ENCODE measurements around the gene SH2D6.
A peak's percentile ranks its signal among the peaks of the same experiment; 100 is the strongest.
"Not testable (repeated sequence)": the region's sequence is repeated elsewhere in the genome, so short reads cannot be mapped to it uniquely, and the experiment has no call there.

SH2D6 gene

DNA sequence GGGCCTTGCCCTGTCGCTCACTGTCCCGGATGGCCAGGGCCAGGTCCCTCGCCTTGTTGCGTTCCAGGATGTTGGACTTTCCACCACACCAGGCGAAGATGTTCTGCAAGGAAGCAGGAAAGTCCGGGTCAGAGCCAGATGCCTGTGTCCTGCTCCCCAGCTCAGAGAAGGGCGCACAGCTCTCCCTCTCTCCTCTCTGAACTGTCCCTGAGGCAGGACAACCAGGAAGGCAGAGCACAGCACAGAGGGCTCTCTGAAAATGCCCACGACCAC lies 19.4 kb upstream of the SH2D6 start:
- no peak for DNase-seq

DNA sequence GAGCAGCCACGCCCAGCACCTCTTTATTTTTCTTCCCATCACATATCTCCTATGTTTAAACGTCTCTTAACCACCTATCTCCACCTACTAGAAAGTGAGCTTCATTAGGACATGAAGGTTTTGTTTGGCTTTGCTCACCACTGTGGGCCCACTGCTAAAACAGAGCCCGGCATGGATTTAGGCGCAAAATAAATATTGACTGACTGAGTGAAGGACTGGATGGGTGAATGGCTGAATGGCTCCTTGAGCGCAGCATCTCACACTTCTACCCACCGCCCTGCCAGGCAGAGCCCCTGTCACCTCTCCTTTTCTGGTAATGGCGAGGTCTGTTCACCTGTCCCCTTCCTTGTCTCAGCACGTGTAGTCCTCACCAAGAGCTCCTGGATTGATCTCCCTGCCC lies 18.5 kb upstream of the SH2D6 start:
- no peak for DNase-seq

DNA sequence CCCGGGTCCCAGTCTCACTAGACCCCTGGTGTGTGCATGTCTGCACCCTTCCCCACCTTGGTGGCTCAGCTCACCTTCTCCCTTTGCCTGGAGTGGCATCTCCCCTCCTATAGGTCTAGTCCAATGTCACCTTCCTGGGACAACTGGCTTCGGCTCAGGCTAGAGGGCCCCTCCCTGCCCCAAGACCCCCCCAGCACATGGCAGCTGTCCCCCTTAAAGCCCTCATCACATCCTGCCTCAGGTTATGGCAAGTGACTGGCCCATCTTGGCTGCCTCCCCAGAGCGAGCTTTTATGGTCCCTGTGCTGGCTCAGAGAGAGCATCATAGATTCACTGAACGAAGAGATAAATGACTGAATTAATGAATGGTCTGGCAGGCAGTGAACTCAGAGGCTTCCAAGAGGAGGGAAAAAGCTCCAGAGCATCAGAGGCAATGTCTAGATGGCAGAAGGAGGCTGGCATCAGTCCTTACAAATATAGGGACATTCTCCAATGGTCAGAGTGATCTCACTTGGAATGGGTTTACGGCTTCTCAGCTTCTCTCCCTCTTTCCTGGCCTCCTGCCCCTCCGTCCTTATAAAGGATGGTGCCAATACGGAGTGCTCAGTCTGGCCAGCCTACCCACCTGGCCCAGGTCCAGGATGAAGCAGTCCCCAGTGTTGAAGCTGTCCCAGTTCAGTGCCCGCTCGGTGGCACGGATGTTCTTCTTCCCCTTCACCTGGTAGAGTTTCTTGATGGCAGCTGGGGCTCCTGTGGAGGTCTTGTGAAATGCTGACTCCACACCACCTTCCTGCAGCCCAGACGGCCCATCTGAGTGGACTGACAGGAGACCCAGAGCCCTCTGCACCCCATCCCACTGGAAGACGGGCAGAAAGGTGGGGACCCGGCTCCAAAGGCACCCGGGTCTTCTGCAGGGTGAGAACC lies 17.7 kb upstream of the SH2D6 start:
- no peak for DNase-seq

DNA sequence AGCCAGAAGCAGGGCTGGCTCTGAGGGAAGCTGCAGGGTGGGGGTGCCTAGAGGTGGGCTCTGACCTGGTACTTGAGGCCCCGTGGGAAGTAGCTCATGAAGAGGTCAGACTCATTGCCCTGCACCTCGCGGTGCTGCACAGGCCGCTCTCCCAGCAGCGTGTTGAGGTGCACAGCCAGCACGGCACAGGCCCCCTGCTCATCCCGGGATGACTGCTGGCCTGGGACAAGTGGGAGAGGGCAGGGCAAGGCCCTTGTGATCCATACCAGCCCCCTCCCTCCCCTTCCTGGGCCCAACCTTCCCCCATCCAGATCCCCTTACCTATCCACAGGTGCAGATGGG lies 17.1 kb upstream of the SH2D6 start:
- no peak for DNase-seq

DNA sequence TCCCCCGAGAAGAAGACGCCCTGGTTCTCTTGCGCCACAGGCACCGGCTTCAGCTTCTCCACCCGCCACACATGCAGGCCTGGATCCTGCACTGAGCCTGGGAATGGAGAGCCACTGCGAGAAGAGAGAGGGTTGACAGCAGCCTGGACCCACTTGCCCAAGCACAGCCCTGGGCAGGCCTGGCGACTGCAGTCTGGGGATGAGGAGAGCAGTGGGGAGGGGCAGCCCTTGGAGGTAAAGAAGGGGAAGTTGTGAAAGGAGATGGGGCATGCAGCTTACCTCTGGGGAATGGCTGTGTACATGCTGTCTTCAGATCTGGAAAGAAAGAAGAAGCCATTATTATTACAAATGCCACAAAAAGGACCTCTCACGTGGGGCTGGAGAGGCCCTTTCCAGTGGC lies 16.7 kb upstream of the SH2D6 start:
- DNase-seq = no peak

DNA sequence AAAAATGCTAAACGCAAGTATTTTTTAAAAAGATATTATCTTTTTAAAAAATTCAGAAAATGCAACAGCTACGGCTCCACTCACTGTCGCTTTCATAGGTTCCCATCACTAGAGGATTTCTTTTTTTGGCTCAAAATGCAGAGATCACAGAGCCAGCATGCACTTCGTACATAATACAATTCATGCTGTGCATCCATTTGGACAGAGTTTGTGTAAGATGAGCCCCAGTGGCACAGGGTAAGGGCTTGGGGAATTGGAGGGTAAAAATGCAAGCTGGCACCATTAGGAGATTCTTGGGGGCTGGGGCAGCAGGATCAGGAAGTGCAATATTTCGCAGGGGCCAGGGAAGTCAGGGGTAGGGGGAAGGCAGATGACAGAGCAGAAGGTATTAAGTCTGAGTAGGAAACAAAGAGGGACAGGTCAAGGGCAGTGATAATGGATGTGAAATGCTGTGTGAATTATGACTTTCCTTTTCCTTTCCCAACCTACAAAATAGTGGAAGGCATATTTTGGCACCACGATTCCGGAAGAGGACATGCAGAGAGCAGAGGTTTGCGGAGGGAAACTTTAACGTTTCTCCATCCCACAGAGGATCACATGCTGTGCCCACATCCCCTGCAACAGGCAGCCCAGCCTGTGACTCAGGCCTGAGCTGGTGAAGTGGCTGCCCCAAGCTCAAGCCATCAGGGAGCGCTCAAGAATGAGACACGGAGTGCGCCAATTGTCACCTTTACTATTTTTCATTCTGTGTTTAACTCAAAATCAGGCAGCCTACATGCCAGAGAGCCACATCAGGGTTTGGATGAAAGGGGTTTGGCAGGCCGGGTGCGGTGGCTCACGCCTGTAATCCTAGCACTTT lies 13.1 kb upstream of the SH2D6 start:
- peak; percentile 68 for DNase-seq

DNA sequence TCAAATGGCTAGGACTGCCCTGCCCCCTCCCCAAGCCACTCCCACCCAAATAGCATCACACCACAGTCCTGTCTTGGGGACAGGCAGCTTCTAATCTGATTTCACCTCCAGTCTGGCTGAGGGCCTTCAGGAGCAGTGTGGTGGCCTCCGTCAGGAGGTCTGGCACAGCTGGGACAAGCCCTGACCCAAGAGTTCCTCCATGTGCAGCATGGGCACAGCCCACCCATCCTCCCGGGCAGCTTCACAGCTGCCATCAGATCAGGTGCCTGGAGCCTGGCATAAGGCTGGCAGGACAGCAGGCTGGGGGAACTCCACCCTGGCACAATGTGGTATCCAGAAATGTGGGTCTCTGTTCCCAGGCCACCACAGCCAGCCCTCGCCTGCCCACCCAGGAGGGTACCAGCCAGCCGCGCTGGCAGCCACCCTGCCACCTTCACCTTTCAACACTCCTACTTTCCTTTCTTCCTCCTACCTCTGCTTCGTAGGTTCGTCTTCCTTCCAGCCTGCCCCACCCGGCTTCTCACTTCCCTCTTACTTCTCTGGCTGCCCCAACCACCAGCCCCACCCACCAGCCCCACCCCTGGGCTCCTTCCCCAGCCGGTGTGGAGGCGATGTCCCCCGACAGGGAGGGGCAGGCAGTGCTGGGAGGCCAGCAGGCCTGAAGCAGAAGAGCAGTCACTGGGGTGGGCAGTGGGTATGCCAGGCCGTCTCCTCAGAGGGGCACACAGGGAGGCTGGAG lies 8.5 kb upstream of the SH2D6 start, which contains the start of gene CAPG:
Gene CAPG (minus strand): TSS at position 522 of the 739 bp plus-strand sequence. CDS start 8,221 bp downstream, outside the sequence.
- DNase-seq = peak; percentile 52

DNA sequence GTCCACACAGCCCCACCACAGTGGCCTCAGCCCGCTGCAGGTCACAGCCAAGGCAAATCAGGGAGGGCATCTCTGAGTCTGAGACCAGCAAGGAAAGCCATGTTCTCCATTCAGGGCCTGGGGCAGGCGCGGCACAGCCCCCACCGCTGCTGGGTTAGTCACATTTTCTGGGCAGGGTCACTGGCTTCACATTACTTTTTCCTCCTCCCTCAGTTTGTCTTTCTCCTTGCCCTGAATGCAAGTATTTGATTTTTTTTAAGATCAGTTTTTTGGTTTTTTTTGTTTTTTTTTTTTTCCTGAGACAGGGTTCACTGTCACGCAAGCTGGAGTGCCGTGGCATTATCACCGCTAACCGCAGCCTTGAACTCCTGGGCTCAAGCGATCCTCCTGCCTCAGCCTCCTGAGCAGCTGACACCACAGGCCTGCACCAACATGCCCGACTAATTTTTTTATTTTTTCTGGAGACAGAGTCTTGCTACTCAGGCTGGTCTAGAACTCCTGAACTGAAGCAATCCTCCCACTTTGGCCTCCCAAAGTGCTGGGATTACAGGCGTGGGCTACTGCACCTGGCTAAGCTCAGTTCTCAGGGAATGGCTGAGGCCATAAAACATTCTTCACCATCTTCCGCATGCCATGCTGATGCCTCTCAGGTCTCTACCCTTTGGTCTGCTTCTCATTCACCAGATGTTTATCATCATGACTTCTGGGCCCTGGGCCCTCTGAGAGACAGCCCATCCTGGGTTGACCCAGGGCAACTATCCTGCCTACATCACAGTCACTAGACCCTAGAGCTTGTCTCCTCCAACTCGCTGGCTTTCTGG lies 7.7 kb upstream of the SH2D6 start:
- peak; percentile 34 for DNase-seq

DNA sequence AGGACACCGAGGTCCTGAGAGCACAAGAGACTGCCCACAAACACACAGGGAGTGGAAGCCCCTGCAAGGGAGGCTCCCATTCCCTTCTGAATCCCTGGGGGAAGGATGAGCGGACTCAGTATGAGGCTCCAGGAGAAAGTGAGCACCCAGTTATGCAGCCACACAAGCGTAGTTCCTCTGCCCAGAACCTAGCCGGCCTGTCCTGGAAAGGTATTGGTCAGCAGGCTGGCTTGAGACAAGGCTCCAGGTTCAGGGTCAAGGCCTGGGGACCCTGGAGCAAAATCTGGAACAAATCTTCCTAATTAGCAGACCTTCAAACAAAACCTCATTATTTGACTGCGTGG lies 7.1 kb upstream of the SH2D6 start:
- DNase-seq = no peak

DNA sequence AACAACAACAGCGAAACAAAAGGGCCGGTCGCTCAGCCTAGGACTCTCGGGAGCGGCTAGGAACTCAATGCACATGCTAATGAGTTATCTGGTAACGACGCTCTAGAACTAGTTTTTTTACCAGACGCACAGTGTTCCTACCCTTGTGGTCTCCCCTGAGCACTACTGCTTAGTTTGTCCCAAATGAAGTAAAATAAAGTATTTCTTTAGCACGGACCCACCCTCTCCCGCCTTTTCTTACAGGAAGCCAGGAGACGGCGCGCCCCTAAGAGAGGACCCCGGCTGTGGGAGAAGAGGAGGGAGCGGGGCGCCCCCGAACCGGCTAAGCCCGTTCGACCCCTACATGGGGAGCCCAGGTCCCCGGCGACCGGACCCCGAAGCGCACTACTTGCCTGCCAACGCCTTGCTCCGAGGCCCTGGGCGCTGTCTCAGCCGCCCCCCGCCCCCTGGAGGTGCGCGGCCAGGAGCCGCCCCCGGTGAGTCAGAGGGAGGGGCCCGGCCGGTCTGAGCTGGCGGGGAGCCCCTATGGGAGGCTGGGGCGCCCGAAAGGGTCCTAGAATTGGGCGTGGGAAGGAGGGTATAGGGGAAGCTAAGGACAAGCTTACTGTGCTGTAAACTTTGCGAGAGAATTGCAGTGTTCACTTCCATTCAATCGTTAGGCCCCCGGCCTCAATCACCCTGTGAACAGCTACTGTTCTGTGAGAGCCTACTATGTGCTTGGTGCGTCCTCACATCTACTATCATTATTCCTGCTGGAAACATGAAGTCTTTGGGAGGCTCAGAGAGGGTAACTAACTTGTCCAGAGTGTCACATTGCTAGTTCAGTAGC lies 4.7 kb upstream of the SH2D6 start:
- peak; percentile 69 for DNase-seq

DNA sequence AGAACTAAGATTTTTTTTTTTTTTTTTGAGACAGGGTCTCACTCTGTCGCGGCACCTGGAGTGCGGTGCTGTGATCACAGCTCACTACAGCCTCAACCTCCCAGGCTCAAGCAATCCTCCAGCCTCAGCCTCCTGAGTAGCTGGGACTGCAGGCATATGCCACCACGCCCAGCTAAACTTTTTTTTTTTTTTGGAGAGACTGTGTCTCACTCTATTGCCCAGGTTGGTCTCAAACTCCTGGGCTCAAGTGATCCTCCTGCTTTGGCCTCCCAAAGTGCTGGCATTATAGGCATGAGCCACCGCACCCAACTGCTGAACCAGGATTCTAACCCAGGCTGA lies 4.1 kb upstream of the SH2D6 start:
- DNase-seq = not testable (repeated sequence)

DNA sequence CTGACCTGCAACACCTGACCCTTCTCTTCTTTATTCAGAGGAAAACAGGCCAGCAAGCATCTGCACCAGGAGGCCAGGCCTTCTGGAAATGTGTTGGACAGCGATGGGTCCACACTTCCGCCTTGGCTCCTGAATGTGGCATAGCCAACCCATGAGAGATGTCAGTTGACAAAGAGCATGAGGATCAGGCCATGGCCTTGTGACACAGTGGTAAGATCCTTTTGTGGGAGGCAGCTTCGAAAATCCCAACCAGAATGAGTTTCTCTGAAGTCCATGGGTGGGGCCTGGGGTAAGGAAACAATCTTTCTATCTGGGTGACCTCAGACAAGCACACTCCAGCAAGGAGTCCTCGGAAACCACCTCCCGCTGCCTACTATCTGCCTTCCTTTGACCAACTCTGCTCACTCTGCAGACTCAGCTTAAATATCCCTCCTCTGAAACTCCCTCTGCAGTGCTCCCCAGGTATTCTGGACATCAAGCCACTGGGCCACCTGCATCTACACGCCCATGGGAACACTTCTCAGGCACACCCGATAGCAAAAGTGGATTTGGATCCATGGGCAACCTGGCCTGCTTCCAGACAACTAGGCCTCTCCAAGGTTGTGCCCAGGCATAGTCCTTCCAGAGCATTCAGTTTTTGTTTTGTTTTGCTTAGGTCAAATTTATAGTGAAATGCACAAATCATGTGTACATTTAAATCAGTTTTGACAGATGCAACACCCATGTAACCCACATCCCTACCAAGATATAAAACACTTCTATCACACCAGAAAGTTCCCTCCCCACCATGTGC lies 3.6 kb upstream of the SH2D6 start:
- DNase-seq = no peak

DNA sequence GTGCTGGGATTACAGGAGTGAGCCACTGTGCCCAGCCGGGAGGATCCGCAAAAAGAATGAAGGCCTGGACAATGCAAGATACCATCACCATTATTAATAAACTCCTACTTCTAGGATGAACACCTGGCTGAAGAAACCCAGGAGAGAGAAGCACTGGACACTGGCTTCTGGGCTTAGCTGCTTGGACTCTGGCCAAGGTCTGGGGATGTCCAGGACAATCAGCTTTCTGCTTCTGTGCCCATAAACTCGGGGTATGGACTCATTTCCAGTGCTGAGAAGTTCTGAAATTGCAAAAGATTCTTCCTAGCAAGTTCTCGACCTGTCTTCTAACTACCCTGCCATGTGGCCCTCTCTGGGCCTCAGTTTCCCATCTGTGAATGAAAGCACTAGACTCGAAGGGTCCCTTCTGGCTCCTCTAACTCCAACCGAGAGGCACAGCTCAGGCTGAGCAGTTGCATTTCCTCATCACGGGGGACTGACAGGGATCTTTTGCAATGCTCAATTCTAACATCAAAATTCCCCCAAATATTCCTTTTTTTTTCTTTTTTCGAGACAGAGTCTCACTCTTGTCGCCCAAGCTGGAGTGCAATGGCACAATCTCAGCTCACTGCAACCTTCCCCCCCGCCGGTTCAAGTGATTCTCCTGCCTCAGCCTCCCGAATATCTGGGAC lies 2.4 kb upstream of the SH2D6 start:
- DNase-seq = no peak

DNA sequence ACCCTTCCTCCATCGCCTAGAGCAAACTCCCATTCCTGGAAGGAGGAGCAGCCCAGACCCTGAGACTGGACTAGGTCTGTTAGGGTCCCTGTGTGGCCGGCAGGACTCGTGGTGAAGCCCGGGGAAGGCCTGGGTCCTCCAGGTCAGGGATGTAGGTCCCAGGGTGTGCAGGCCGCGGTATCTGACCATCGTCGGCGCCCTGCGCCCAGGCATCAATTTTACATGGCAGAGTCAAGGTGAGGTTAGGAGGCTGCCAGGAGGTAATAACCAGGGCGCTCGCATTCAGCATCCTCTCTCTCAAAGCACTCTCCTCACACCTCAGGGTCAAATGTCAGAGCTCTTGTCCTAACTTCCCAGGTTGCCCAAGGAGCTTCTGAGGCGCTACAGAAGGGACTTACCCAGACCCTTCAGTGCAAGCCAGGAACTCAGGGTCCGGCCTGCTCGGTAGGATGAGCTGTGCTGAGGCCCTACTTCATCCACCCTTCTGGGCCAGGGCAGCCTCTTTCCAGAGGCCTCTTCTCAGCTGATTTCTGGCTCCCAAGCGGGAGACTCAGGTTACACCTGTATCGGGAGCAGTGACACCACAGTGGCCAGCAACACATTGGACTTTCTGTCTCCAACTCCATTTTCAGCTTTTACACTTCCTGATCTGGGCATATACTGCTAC lies 628 bp downstream of the SH2D6 start:
- DNase-seq = no peak

DNA sequence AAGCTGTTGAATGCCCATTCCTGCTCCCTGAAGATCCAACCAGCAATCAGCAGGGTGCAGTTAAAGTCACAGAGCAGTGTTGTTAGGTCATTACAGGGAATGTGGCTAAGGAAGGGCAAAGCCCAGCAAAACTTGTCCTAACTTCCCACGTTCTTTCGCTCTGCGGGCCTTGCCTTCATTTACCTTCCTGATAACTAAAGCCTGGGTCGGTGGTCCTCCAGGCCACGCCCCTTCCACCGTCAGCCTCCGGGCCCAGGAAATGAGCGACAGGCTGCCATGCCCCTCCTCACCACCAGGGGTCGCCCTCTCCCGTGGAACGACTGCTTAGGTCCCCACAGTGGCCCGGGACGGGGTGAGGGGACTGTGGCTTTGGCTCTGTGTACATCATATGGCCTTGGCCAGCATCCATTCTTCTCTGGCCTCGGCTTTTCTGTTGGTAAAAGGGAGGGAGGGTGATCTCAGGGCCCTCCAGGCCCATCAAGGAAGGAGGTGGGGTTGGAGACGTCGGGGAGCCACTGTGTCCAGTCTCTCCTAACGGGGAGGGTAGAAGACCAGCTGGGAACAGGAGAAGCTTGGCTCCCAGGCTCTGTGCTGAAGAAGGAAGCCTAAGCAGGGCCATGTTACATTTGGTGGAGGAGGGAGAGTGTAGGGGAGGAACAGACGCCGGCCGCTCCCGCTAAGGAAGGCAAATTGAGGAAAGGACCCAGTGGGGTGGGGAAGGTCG lies 2.2 kb downstream of the SH2D6 start:
- DNase-seq = peak; percentile 92

DNA sequence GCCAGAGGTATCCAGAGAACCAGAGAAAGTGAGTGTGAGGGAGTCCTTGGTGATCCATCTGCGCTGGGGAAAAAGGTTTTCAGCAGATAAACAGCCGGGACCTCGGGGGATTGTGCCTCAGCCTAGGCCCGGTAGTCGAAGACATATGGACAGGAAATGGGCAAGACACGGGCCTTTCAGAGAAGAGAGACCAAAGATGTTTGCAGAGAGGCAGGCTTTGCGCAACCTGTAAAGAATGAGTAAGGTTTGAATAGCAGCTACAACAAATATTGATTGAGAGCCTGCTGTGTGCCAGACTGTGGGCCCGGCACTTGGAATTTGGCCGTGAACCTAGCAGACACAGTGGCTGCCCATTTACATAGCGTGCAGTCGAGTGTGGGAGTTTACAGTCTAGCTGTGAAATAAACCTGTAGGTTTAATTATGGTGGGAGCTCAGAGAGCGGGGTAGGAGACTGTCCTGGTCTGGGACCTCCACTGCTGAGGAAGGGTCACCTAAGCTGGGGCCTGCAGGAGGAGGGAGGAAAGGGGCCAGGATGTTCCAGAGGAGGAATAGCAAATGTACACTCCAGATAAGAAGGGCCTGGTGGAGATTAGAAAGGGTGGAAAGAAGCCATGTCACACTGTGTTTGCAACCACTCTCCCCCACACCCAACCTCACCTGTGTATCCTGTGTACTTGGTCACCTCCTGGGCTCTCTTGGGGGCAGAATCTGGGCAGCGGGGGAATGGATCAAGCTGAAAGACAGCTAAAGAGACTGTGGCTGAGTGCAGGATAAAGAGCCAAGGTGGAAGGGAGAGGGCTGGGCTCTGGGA lies 3.0 kb downstream of the SH2D6 start:
- no peak for DNase-seq

DNA sequence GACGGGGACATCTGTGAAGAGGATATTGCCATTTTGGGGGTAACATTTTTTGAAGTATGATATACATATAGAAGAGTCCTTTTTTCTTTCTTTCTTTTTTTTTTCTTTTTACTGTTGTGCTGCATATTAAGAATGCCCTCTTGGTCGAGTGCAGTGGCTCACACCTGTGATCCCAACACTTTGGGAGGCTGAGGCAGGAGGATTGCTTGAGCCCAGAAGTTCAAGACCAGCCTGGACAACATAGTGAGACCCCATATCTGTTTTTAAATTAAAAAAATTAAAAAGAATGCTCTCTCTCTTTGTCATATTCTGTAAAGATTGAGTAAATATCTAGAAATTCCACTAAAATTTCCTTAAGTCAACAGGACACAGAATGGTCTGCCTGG lies 3.6 kb downstream of the SH2D6 start:
- DNase-seq = no peak

DNA sequence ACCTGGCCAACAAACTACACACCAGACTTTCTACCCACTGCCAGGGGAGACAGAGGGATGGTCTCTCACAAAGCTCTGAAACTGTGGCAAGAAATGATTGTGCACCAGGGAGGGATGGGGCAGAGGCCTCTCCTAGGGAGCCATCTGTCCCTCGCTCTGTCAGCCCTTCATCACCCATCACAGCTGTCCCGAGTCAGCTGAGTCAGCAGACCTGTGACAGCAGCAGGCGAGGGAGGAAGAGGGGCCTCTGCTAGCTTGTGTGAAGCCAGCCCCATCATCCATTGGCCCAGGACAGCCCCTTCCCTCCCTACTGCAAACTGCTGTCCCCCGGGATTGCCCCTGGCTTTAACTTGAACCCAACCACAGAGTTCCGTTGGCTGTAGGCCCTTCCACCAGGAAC lies 5.0 kb downstream of the SH2D6 start:
- DNase-seq = no peak

Data from activated T-cell treated with anti-CD3 and anti-CD28 coated beads, Interleukin-2, amount 50 U/mL, for 1 hour (primary cell).